H9 (cell line): ENCODE data around the gene KIF5C. TPM values are rescaled to one million over a fixed set of nuclear protein-coding genes. Genes with fewer than 3 reads are reported as not detected.

Experiments
- DNase-seq: peaks from one replicate; pipeline ENCODE4 v3.0.0-alpha.2; 2017
- H2AFZ ChIP-seq: one replicate; pipeline ENCODE4 v1.6.1; 2013; ENCODE audit warnings: mild to moderate bottlenecking, low read length, control low read depth, moderate library complexity
- H2AK5ac ChIP-seq: 2 replicates; pipeline ENCODE4 v1.6.1; 2013; ENCODE audit warnings: low read length, control low read depth, mixed read lengths; ENCODE audit not compliant: insufficient read length
- H2BK120ac ChIP-seq: one replicate; pipeline ENCODE4 v1.6.1; 2013; ENCODE audit warnings: low read depth, mild to moderate bottlenecking, low read length, control low read depth, inconsistent platforms; ENCODE audit not compliant: poor library complexity, severe bottlenecking
- H2BK12ac ChIP-seq: 2 replicates; pipeline ENCODE4 v1.6.1; 2013; ENCODE audit warnings: low read length, control low read depth, mixed read lengths, low read depth; ENCODE audit not compliant: insufficient read length
- H2BK15ac ChIP-seq: 2 replicates; pipeline ENCODE4 v1.6.1; 2013; ENCODE audit warnings: low read depth, low read length, control low read depth
- H2BK20ac ChIP-seq: one replicate; pipeline ENCODE4 v1.6.1; 2013; ENCODE audit warnings: low read depth, mild to moderate bottlenecking, low read length, control low read depth, inconsistent platforms; ENCODE audit not compliant: poor library complexity, severe bottlenecking
- H2BK5ac ChIP-seq: 2 replicates; pipeline ENCODE4 v1.6.1; 2013; ENCODE audit warnings: low read length, control low read depth, mixed read lengths; ENCODE audit not compliant: insufficient read length
- H3K14ac ChIP-seq: 2 replicates; pipeline ENCODE4 v1.6.1; 2013; ENCODE audit warnings: low read length, control low read depth; ENCODE audit not compliant: insufficient read depth
- H3K18ac ChIP-seq: 2 replicates; pipeline ENCODE4 v1.6.1; 2013; ENCODE audit warnings: low read depth, mild to moderate bottlenecking, mixed read lengths, low read length, control low read depth; ENCODE audit not compliant: insufficient read length
- H3K23ac ChIP-seq: 2 replicates; pipeline ENCODE4 v1.6.1; 2013; ENCODE audit warnings: low read length, control low read depth, mixed read lengths, low read depth; ENCODE audit not compliant: insufficient read length
- H3K23me2 ChIP-seq: 2 replicates; pipeline ENCODE4 v1.6.1; 2013; ENCODE audit warnings: low read depth, mild to moderate bottlenecking, mixed read lengths, low read length, control low read depth; ENCODE audit not compliant: insufficient read length, poor library complexity, severe bottlenecking
- H3K27ac ChIP-seq: 2 replicates; pipeline ENCODE4 v1.5.1; 2013; ENCODE audit warnings: low read length, control low read depth, mixed read lengths, low read depth; ENCODE audit not compliant: insufficient read length
- H3K27me3 ChIP-seq: 2 replicates; pipeline ENCODE4 v1.6.1; 2013; ENCODE audit warnings: low read length, control low read depth, inconsistent platforms; ENCODE audit not compliant: insufficient read depth
- H3K4ac ChIP-seq: 2 replicates; pipeline ENCODE4 v1.6.1; 2013; ENCODE audit warnings: low read depth, mild to moderate bottlenecking, control low read depth, inconsistent platforms, low read length, moderate library complexity
- H3K4me1 ChIP-seq: 2 replicates; pipeline ENCODE4 v1.6.1; 2013; ENCODE audit warnings: low read length, control low read depth, inconsistent platforms; ENCODE audit not compliant: insufficient read depth
- H3K4me2 ChIP-seq: 2 replicates; pipeline ENCODE4 v1.6.1; 2013; ENCODE audit warnings: low read length, control low read depth, mixed read lengths; ENCODE audit not compliant: insufficient read length, insufficient read depth
- H3K56ac ChIP-seq: 2 replicates; pipeline ENCODE4 v1.6.1; 2013; ENCODE audit warnings: low read depth, mild to moderate bottlenecking, mixed read lengths, low read length, control low read depth; ENCODE audit not compliant: insufficient read length
- H3K79me1 ChIP-seq: 2 replicates; pipeline ENCODE4 v1.6.1; 2013; ENCODE audit warnings: low read depth, mild to moderate bottlenecking, moderate library complexity, low read length, control low read depth, inconsistent platforms; ENCODE audit not compliant: insufficient read depth, poor library complexity, severe bottlenecking
- H3K79me2 ChIP-seq: 2 replicates; pipeline ENCODE4 v1.6.1; 2013; ENCODE audit warnings: low read length, control low read depth, inconsistent platforms; ENCODE audit not compliant: insufficient read depth
- H3K9ac ChIP-seq: 2 replicates; pipeline ENCODE4 v1.6.1; 2013; ENCODE audit warnings: low read length, control low read depth, mixed read lengths; ENCODE audit not compliant: insufficient read length; ENCODE audit errors: extremely low read depth
- H3K9me3 ChIP-seq: one replicate; pipeline ENCODE4 v1.6.1; 2013; ENCODE audit warnings: low read depth, low read length, inconsistent platforms; ENCODE audit not compliant: control insufficient read depth
- H3T11ph ChIP-seq: one replicate; pipeline ENCODE4 v1.6.1; 2013; ENCODE audit warnings: mild to moderate bottlenecking, low read length, control low read depth, inconsistent platforms
- H4K20me1 ChIP-seq: one replicate; pipeline ENCODE4 v1.6.1; 2013; ENCODE audit not compliant: control insufficient read depth, insufficient read length, insufficient read depth
- H4K5ac ChIP-seq: 2 replicates; pipeline ENCODE4 v1.6.1; 2013; ENCODE audit warnings: low read depth, mild to moderate bottlenecking, mixed read lengths, low read length, control low read depth; ENCODE audit not compliant: insufficient read length
- H4K8ac ChIP-seq: replicated peaks from 2 replicates; pipeline ENCODE4 v1.6.1; 2013; ENCODE audit warnings: low read length, control low read depth, mixed read lengths, low read depth; ENCODE audit not compliant: insufficient read length
- H4K91ac ChIP-seq: 2 replicates; pipeline ENCODE4 v1.6.1; 2013; ENCODE audit warnings: low read depth, mild to moderate bottlenecking, moderate library complexity, mixed read lengths, low read length, control low read depth; ENCODE audit not compliant: insufficient read length
- H3K27ac Mint-ChIP-seq, 3 experiments: 2 replicates in 2 of 3; 3 replicates in 1 of 3; pipeline ENCODE4 v1.8.0; 2020 to 2021; ENCODE audit warnings: mixed read lengths in 3 of 3, mild to moderate bottlenecking in 1 of 3, moderate library complexity in 1 of 3
- H3K27me3 Mint-ChIP-seq: 2 replicates; pipeline ENCODE4 v1.8.0; 2021; ENCODE audit warnings: low read depth, mild to moderate bottlenecking, moderate library complexity, mixed read lengths
- H3K36me3 Mint-ChIP-seq, 3 experiments: 2 replicates in 2 of 3; 3 replicates in 1 of 3; pipeline ENCODE4 v1.8.0; 2020 to 2021; ENCODE audit warnings: low read depth in 3 of 3, mixed read lengths in 3 of 3; ENCODE audit not compliant: insufficient read depth in 1 of 3
- H3K4me1 Mint-ChIP-seq, 2 experiments: 2 replicates each; pipeline ENCODE4 v1.8.0; 2020; ENCODE audit warnings: mixed read lengths in 2 of 2
- H3K4me3 Mint-ChIP-seq, 2 experiments: 2 replicates in 1 of 2; 3 replicates in 1 of 2; pipeline ENCODE4 v1.8.0; 2020 to 2021; ENCODE audit warnings: mild to moderate bottlenecking in 2 of 2, mixed read lengths in 2 of 2, moderate library complexity in 1 of 2
- H3K9me3 Mint-ChIP-seq, 2 experiments: 2 replicates in 1 of 2; 3 replicates in 1 of 2; pipeline ENCODE4 v1.8.0; 2020; ENCODE audit warnings: mild to moderate bottlenecking in 2 of 2, mixed read lengths in 2 of 2, moderate library complexity in 1 of 2
- CTCF ChIP-seq: fragments of 200-600 bp; sonication (generic); conservative IDR thresholded peaks from 3 replicates; pipeline ENCODE4 v1.8.0; 2021; ENCODE audit warnings: antibody characterized with exemption, mild to moderate bottlenecking
- WGBS: extraction: QIAGEN DNeasy Blood & Tissue Kit; methylation state at CpG from one replicate; pipeline ENCODE4 v1.1.7; 2013; ENCODE audit warnings: missing lambda C conversion rate, low lambda C conversion rate, mixed read lengths; ENCODE audit not compliant: insufficient read length; ENCODE audit errors: extremely low coverage; 5-methylcytosine and 5-hydroxymethylcytosine counted together
- total RNA-seq: library from RNA; stranded (reverse); gene quantifications from 2 replicates; pipeline ENCODE4 v1.2.1, GENCODE V29; 2021

KIF5C gene
- total RNA-seq, 1 experiment from 2014 or later: 52.9 TPM

- Histone ChIP-seq H3T11ph (no peak overlapping the region), H3K4me1 (no peaks in the 10 kb centered on the region; the same call in 1 of the 2 replicates), H3K27ac (no peak overlapping the region), H3K4me2 (no peak overlapping the region), H3K4ac (no peak overlapping the region), H4K8ac (no peak overlapping the region), H4K91ac (no peak overlapping the region), H3K14ac (no peak overlapping the region), H2AFZ (no peak overlapping the region), H3K23me2 (no peaks in the 10 kb centered on the region), H4K5ac (no peak overlapping the region), H3K23ac (no peak overlapping the region), H3K27me3 (no peaks in the 10 kb centered on the region), H2BK120ac (no peak overlapping the region), H2BK15ac (no peak overlapping the region), H3K18ac (no peak overlapping the region), H3K9ac (no peak overlapping the region), H2AK5ac (no peak overlapping the region), H2BK5ac (no peak overlapping the region), H2BK20ac (no peak overlapping the region), H3K9me3 (no peaks in the 10 kb centered on the region), H3K56ac (no peak overlapping the region), H4K20me1 (no peaks in the 10 kb centered on the region), H3K79me1 (peaks cover 7% of the 10 kb centered on the region), H2BK12ac (no peak overlapping the region), H3K79me2 (peaks cover 8% of the 10 kb centered on the region)
- DNase-seq: no peak
- no CpG with 5 or more reads among the region's 7 CpGs for WGBS
- Mint-ChIP-seq H3K4me3 (no peak overlapping the region), H3K36me3 (peaks cover 0 to 9% (median 0%) of the 10 kb centered on the region in 3 experiments; a peak in 4 of 7 replicates), H3K27ac (no peak overlapping the region), H3K27me3 (no peaks in the 10 kb centered on the region), H3K9me3 (no peaks in the 10 kb centered on the region; a peak in 1 of 5 replicates), H3K4me1 (peaks cover 0 to 7% of the 10 kb centered on the region in 2 experiments; a peak in 2 of 4 replicates)
- TF ChIP-seq CTCF: no peak
Observed at GRCh38 chr2:148899638-148900318, 24.8 kb downstream of the KIF5C start.
